Measurements from ENCODE around the gene GAS1. TPM values are rescaled to one million over a fixed set of nuclear protein-coding genes. Genes with fewer than 3 reads are reported as not detected.

GAS1 gene
- total RNA-seq, 1 experiment from 2014 or later: 336 TPM

DNA sequence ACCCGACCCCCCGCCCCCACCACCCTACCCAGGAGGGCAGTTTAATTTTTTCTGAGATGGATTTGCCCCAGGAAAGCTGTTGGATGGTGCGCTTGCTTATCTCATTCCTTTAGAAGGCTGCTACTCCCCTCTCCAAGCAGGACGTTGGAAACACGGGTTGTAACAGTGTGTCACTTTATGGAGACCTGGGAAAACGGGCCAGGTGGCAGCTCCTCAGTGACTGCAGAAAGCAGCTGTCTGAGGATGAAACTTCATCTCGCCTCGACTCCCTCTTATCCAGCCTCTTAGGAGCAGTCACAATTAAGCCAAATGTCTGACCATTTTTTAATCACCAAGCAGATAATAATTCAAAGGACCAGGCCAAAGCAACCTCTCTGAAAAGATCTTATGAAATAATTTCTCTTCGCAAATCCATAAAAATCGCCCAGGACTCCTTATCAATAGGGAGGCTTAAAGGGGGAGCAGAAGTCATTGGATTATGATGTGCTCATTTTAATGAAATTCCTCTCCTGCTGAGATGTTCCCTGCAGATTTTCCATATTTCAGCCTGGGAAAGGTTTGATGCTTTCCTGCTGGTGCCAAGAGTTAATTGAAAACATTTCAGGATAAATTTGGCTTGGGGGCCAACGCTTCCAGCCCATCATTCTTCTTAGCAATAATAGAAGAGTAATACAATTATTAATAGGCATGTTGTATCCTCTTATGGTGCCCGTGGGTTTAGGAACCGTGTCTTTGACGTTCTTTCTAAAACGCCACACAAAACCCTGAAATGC, 26.0 kb downstream of the GAS1 start:
- Histone ChIP-seq H3K36me3 (no peaks in the 10 kb centered on the region), H3K9me3 (replicated peaks) (no peaks in the 10 kb centered on the region), H3K27ac (peak overlapping the region; percentile 26), H3K4me3 (no peak overlapping the region), H3K4me1 (peaks cover 33% of the 10 kb centered on the region), H3K27me3 (no peaks in the 10 kb centered on the region)
- peak; percentile 53 to 79 for DNase-seq

DNA sequence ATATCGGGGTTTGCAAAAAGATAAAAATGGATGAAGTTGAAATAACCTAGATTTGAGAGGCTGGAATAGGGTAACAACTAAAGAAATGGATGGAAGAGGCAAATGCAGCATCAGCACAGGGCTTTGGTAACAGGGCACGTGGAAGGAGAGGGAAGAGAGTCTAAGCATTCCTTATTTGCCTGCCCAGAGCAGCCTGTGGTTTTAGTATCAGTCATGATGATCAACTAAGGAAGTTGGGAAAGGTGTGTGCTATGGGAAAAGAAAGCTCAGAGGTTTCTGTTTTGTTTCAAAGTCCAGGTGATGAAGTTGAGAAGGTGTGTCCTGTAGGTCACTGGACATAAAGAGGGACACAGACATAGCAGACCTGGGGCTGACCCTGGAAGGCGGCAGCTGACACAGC, 28.8 kb downstream of the GAS1 start:
- Histone ChIP-seq H3K9me3 (replicated peaks) (no peaks in the 10 kb centered on the region), H3K27me3 (no peaks in the 10 kb centered on the region), H3K27ac (no peak overlapping the region), H3K4me3 (no peak overlapping the region), H3K4me1 (peaks cover 30% of the 10 kb centered on the region), H3K36me3 (no peaks in the 10 kb centered on the region)
- no peak for DNase-seq

DNA sequence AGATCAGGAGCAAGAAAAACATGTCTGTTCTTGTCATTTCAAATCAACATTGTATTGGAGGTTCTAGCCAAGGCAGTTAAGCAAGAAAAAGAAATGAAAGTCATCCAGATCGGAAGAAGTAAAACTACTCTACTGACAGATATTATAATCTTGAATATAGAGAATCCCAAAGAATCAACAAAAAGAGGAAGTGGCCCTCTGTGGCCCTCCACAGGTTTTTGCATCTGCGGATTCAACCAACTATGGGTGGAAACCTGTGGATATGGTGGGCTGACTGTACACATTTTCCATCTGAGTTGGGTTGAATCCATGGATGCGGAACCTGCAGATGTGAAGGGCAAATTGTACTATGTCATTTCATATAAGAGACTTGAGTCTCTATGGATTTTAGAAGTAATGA, 35.1 kb downstream of the GAS1 start:
- H3K4me3 ChIP-seq: no peak overlapping the region
- no peak for DNase-seq

DNA sequence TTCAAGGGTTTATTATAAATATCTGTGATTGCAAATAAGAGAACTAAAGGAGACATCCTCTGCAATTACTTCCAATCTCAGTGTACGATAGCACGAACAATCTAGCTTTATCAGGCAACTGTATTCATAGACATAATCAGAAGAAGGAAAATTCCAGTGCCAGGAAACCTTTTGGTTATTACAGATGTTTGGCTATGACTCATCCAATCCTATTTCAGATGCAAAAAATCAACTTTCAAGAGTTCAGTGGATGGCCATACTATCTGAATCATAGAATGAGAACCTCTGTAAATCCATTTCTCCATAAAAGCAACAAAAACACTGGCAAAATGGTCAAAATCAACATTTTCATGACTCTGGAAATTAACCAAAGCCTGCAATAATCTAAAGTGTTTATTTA, 37.9 kb downstream of the GAS1 start:
- Histone ChIP-seq H3K4me3 (no peak overlapping the region), H3K27ac (no peak overlapping the region), H3K36me3 (no peaks in the 10 kb centered on the region), H3K4me1 (peaks cover 27% of the 10 kb centered on the region), H3K9me3 (replicated peaks) (peaks cover 21% of the 10 kb centered on the region), H3K27me3 (no peaks in the 10 kb centered on the region)
- DNase-seq: no peak

More for the DNA sequence above, 35.1 kb downstream of the GAS1 start:
- Histone ChIP-seq H3K36me3 (no peaks in the 10 kb centered on the region), H3K4me1 (peaks cover 12% of the 10 kb centered on the region), H3K27me3 (no peaks in the 10 kb centered on the region), H3K27ac (no peak overlapping the region), H3K9me3 (replicated peaks) (peaks cover 11% of the 10 kb centered on the region)

DNA sequence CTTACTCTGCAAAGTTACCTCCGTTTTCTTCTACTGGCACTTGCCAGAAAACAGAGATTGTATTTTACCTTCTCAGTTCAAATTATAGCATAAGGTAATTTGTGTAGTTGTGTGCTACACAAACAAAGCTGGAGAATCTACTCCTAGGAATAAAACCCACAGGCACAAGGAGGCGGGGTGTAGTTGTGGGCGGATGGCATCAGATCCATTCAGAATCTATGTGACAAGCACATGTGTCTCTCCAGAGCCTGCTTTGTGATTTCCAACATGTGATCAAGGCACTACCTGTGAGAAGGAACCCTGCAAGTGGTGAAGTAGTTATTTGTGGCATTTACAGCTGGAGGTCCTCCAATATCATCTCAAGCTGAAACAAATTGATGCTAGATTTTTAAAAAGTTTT, 39.0 kb downstream of the GAS1 start:
- no peak overlapping the region for H3K4me3 ChIP-seq
- peaks cover 21% of the 10 kb centered on the region for H3K9me3 ChIP-seq (replicated peaks)
- no peak overlapping the region for H3K27ac ChIP-seq
- no peaks in the 10 kb centered on the region for H3K36me3 ChIP-seq
- H3K27me3 ChIP-seq: no peaks in the 10 kb centered on the region
- peaks cover 38% of the 10 kb centered on the region for H3K4me1 ChIP-seq
- DNase-seq: no peak

DNA sequence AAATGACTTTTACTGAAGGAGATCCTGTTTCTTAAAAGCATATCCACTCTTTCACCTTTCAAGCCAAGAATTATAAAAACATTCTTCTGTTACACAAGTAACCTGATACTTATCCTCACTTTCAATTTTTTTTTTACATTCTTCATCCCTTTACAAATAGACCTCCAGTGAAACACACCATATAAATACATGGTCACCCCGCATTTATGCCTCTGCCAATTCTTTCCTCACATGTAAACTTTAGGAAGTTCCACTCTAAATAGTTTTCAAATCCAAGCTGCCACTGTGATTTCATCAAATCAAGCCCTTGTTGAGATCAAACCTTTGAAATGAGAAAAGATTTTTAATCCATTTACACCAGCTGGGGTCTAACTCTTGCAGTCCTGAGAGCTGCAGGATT, 40.0 kb downstream of the GAS1 start:
- Histone ChIP-seq H3K4me1 (peaks cover 39% of the 10 kb centered on the region), H3K4me3 (no peak overlapping the region), H3K9me3 (replicated peaks) (peaks cover 21% of the 10 kb centered on the region), H3K36me3 (no peaks in the 10 kb centered on the region), H3K27ac (no peak overlapping the region), H3K27me3 (no peaks in the 10 kb centered on the region)
- no peak for DNase-seq

DNA sequence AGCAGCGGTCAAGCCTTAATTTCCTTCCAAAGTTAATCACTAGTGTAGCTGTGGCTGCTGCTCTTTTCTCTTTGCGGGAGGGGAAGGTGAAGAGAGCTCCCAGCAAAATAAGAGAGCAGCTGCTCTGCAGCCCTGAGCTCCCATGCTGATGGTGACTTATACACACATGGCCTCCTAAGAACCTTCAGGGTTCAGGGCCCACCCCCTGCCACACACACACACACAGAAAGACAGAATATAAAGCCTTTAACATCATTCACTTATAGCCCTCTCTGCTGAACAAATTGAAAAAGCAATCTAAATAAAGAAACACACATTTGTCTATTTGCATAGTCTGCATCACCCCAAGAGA, 43.6 kb downstream of the GAS1 start:
- Histone ChIP-seq H3K27me3 (no peaks in the 10 kb centered on the region), H3K36me3 (no peaks in the 10 kb centered on the region; the same call in 1 of the 2 replicates), H3K9me3 (replicated peaks) (peaks cover 10% of the 10 kb centered on the region), H3K4me1 (peaks cover 61% of the 10 kb centered on the region), H3K27ac (peak overlapping the region; percentile 100), H3K4me3 (peak overlapping the region; percentile 44)
- DNase-seq: no peak

DNA sequence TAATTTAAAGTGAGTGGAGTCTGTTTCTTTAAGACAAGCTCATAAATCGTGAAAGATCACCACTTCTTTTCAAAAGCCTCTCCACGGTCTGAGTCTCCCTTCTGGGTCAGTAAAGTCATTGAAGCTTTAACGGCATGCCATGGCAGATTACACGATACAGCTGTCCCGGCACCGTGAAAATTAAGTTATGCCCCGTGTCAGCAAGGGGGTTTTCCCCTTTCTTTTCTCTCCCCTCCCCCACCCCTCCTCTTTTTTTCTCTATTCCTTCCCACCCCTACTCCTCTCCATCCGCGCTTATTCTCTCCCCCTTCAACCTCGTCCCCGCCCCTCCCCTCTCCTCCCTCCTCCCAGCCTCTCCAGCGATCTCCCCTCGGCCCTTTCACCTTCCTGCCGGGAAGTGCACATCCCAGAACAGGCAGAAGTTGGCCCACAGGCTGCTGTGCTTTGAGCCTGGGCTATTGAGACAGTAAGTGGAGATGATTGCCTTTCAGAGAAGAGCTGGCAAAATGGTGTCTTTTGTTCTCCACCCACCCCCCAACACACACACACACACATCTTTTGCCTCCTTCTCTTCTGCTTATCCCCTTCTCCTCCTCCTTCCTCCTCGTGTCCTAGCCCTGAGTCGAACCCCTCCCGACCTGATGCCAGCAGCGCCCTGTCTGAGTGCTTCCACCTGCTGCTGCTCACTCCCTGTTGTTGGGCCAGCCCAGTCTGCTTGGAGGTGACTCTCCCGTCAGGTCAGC, 44.1 kb downstream of the GAS1 start:
- Histone ChIP-seq H3K36me3 (peaks cover 4% of the 10 kb centered on the region), H3K9me3 (replicated peaks) (peaks cover 10% of the 10 kb centered on the region), H3K4me1 (peaks cover 61% of the 10 kb centered on the region), H3K27me3 (no peaks in the 10 kb centered on the region), H3K27ac (peak overlapping the region; percentile 100), H3K4me3 (peak overlapping the region; percentile 54)
- peak; percentile 99 for DNase-seq

DNA sequence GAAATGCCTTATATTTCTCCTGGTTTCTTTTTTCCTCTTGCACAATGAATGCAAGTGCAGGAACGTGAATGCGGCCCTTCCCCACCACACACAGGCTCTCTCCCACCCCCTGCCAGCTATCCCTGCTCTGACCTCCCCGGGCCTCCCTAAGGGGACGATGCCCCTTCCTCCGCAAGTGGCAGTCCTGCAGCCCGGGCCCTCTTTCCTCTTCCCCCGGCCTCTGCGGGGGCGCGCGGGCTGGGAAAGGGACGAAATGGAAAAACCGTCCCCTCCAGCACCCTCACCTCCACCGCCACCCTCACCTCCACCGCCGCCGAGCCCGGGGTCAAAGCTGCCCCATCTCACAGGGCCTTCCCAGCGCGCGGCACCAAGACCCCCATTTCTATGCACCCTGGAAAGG, 44.7 kb downstream of the GAS1 start:
- peaks cover 10% of the 10 kb centered on the region for H3K9me3 ChIP-seq (replicated peaks)
- H3K36me3 ChIP-seq: peaks cover 4% of the 10 kb centered on the region
- DNase-seq: peak; percentile 93 to 95
- H3K4me1 ChIP-seq: peaks cover 58% of the 10 kb centered on the region
- peak overlapping the region; percentile 100 for H3K27ac ChIP-seq
- H3K27me3 ChIP-seq: no peaks in the 10 kb centered on the region
- peak overlapping the region; percentile 54 for H3K4me3 ChIP-seq

DNA sequence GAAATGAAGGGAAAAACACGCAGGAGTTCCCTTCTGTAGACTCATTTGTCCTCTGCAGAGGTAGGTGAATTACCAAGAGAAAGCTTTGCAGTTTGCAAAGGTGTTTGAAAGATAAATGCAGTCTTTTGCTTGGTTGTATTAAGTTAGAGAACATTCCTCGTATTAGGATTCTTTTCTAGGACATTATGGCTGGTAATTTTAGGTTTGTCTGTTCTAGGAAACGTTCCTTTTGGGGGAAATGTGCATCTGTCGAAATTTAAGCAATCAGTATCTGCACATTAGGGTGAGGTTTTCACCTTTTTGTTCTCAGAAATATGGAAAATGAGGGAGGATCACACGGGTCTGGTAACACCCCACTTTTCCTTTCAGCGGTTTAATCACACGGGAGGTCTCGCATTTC, 45.1 kb downstream of the GAS1 start:
- H3K9me3 ChIP-seq (replicated peaks): peaks cover 10% of the 10 kb centered on the region
- H3K27ac ChIP-seq: peak overlapping the region; percentile 100
- H3K4me3 ChIP-seq: peak overlapping the region; percentile 54
- DNase-seq: no peak
- H3K36me3 ChIP-seq: peaks cover 4% of the 10 kb centered on the region
- no peaks in the 10 kb centered on the region for H3K27me3 ChIP-seq
- peaks cover 55% of the 10 kb centered on the region for H3K4me1 ChIP-seq

DNA sequence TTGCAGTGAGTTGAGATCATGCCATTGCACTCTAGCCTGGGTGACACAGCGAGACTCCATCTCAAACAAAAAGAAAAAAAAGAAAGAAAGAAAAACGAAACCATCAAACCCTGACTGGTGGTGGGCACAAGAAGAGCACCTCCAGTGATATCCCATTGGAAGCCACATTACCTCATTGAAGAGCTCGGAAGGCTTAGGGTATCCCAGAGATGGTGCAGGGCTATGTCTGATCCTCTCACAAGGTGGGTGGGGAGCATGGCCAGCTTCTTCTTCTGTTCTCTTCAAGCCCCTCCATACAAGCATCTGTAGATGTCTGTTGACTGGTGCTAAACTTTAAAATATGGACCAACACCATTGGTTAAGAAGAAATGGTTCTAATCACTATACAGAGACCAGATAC, 45.8 kb downstream of the GAS1 start:
- peak overlapping the region; percentile 100 for H3K27ac ChIP-seq
- peak overlapping the region; percentile 54 for H3K4me3 ChIP-seq
- peaks cover 4% of the 10 kb centered on the region for H3K9me3 ChIP-seq (replicated peaks)
- DNase-seq: peak; percentile 38 to 75
- peaks cover 8% of the 10 kb centered on the region for H3K36me3 ChIP-seq
- peaks cover 55% of the 10 kb centered on the region for H3K4me1 ChIP-seq
- no peaks in the 10 kb centered on the region for H3K27me3 ChIP-seq

All from SJCRH30 (cell line).